Measurements from ENCODE around the gene SNX25. TPM values are rescaled to one million over a fixed set of nuclear protein-coding genes. Genes with fewer than 3 reads are reported as not detected.

Gene SNX25
- total and polyA plus RNA-seq, 12 donors, result 4.4 to 12.6 (median 9.2) TPM

GRCh38 chr4:185254434-185254833 is 45.0 kb downstream of the SNX25 start:
- peaks cover 0 to 37% (median 22%) of the 10 kb centered on the region in 9 donors for H3K4me1 ChIP-seq
- no peak overlapping the region for H3K27ac ChIP-seq
- TF ChIP-seq, protein P1, sequence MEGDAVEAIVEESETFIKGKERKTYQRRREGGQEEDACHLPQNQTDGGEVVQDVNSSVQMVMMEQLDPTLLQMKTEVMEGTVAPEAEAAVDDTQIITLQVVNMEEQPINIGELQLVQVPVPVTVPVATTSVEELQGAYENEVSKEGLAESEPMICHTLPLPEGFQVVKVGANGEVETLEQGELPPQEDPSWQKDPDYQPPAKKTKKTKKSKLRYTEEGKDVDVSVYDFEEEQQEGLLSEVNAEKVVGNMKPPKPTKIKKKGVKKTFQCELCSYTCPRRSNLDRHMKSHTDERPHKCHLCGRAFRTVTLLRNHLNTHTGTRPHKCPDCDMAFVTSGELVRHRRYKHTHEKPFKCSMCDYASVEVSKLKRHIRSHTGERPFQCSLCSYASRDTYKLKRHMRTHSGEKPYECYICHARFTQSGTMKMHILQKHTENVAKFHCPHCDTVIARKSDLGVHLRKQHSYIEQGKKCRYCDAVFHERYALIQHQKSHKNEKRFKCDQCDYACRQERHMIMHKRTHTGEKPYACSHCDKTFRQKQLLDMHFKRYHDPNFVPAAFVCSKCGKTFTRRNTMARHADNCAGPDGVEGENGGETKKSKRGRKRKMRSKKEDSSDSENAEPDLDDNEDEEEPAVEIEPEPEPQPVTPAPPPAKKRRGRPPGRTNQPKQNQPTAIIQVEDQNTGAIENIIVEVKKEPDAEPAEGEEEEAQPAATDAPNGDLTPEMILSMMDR (IDR thresholded peaks at IDR 0.05), result no peak
- no peak for DNase-seq
- no peak overlapping the region for H3K4me3 ChIP-seq
- H3K9me3 ChIP-seq, result no peaks in the 10 kb centered on the region
- no peaks in the 10 kb centered on the region for H3K36me3 ChIP-seq
- WGBS, 2 donors, result 84 to 92% methylated on average over 5 of the region's 5 CpGs
- no peaks in the 10 kb centered on the region for H3K27me3 ChIP-seq
- intact Hi-C loops (cut with DNase I), result no loop called here
- no peak for ATAC-seq

DNA sequence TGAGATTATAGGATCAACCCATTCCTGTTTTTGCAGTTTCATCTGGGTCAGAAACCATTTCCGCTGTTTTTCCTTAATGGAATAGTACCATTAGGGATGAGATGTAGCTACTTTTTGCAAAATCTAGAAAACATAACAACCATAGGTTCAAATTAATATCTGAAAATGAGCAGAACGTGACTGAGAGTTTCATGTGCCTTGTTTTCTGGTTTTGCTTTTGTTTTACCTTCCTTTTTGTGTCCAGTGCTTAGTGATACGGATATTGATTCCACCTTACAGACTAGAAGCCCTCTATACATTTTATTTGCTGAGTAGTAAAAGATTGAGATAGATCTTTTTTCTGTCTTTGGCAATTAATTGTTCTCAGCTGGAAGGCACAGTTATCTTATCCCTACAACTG is 46.5 kb downstream of the SNX25 start:
- H3K36me3 ChIP-seq, result no peaks in the 10 kb centered on the region
- intact Hi-C loops (cut with DNase I), result loop anchor here in 1 of 10 donors (5.0 kb wide), 1 partner anchor 44 kb away; no protein-coding TSS in a partner anchor
- no peaks in the 10 kb centered on the region for H3K27me3 ChIP-seq
- ATAC-seq, result no peak
- H3K4me1 ChIP-seq, result peaks cover 0 to 36% (median 22%) of the 10 kb centered on the region in 9 donors
- no peak for DNase-seq
- 47 to 96% methylated on average over 3 of the region's 3 CpGs for WGBS, 2 donors
- H3K27ac ChIP-seq, result no peak overlapping the region
- H3K9me3 ChIP-seq, result no peaks in the 10 kb centered on the region
- peak overlapping the region in 2 of 10 donors; percentile 0 to 9 for H3K4me3 ChIP-seq
- TF ChIP-seq, protein P1 (IDR thresholded peaks at IDR 0.05), result no peak

GRCh38 chr4:185256446-185256845 is 47.0 kb downstream of the SNX25 start:
- H3K27me3 ChIP-seq, result no peaks in the 10 kb centered on the region
- DNase-seq (no peak), ATAC-seq (no peak)
- no peak overlapping the region for H3K27ac ChIP-seq
- H3K9me3 ChIP-seq, result no peaks in the 10 kb centered on the region
- H3K36me3 ChIP-seq, result no peaks in the 10 kb centered on the region
- H3K4me3 ChIP-seq, result no peak overlapping the region
- intact Hi-C loops (cut with DNase I), result loop anchor here in 1 of 10 donors (5.0 kb wide), 1 partner anchor 44 kb away; no protein-coding TSS in a partner anchor
- 94 to 99% methylated on average over 3 of the region's 3 CpGs for WGBS, 2 donors
- H3K4me1 ChIP-seq, result peaks cover 0 to 31% (median 19%) of the 10 kb centered on the region in 9 donors
- TF ChIP-seq, protein P1 (IDR thresholded peaks at IDR 0.05), result no peak

DNA sequence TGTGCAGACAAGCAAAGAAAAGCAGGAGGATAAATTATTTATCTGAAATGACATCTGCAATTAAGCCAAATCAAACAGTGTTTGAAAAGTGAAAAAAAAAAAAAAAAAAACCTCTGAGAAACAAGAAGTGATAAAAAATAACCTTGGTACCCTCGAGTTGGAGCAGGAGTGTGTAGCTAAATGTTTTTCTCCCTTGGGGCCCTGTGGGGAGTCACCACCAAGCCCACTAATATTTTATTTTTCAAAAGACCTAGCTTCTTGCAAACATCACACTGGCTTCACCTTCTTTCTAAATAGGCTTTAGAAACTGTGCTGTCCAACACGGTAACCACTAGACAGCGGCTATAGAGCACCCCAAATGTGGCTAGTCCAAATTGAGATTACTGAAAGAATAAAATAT is 47.7 kb downstream of the SNX25 start:
- Histone ChIP-seq H3K36me3 (no peaks in the 10 kb centered on the region), H3K27ac (no peak overlapping the region), H3K9me3 (no peaks in the 10 kb centered on the region), H3K4me3 (no peak overlapping the region), H3K27me3 (no peaks in the 10 kb centered on the region), H3K4me1 (peaks cover 0 to 25% (median 13%) of the 10 kb centered on the region in 9 donors)
- TF ChIP-seq, protein P1 (IDR thresholded peaks at IDR 0.05), result no peak
- 89 to 90% methylated on average over 3 of the region's 3 CpGs for WGBS, 2 donors
- ATAC-seq (no peak), DNase-seq (no peak)
- intact Hi-C loops (cut with DNase I), result loop anchor here in 1 of 10 donors (5.0 kb wide), 1 partner anchor 45 kb away; no protein-coding TSS in a partner anchor

Measured in heart right ventricle (tissue), 16 donors.